ENCODE results near the gene RUNX2.

RUNX2 gene

GRCh38 chr6:45686841-45687569 lies 358.9 kb downstream of the RUNX2 start:
- ATAC-seq: no peak
- TF ChIP-seq TSHZ2 (CRISPR knock-in tag; IDR thresholded peaks at IDR 0.05): no peak
- no peak for TF ChIP-seq SNAI2 (CRISPR knock-in tag; IDR thresholded peaks at IDR 0.05)
- no peak for TF ChIP-seq ZNF70 (CRISPR knock-in tag; IDR thresholded peaks at IDR 0.05)
- TF ChIP-seq CREB5 (CRISPR knock-in tag; IDR thresholded peaks at IDR 0.05; ENCODE audit: low read depth): no peak
- TF ChIP-seq OSR1 (CRISPR knock-in tag; IDR thresholded peaks at IDR 0.05): no peak
- TF ChIP-seq PPARA (CRISPR knock-in tag; IDR thresholded peaks at IDR 0.05; ENCODE audit: borderline replicate concordance): no peak
- TF ChIP-seq BACH2 (CRISPR knock-in tag; IDR thresholded peaks at IDR 0.05; ENCODE audit: borderline replicate concordance): no peak
- no peak for TF ChIP-seq ZC3H10 (CRISPR knock-in tag; IDR thresholded peaks at IDR 0.05)
- no peak for TF ChIP-seq ESRRG (CRISPR knock-in tag; IDR thresholded peaks at IDR 0.05)
- TF ChIP-seq GLIS3 (CRISPR knock-in tag; IDR thresholded peaks at IDR 0.05): no peak
- no peak for TF ChIP-seq CSDC2 (CRISPR knock-in tag; IDR thresholded peaks at IDR 0.05)
- TF ChIP-seq ARNTL (CRISPR knock-in tag; IDR thresholded peaks at IDR 0.05; ENCODE audit: borderline replicate concordance, low read depth): no peak
- TF ChIP-seq CSRNP3 (CRISPR knock-in tag; IDR thresholded peaks at IDR 0.05): no peak
- no peak for TF ChIP-seq ZFP3 (CRISPR knock-in tag; IDR thresholded peaks at IDR 0.05)
- no peak for TF ChIP-seq TOX (CRISPR knock-in tag; IDR thresholded peaks at IDR 0.05; ENCODE audit: borderline replicate concordance)
- no peak for TF ChIP-seq POU6F1 (CRISPR knock-in tag; IDR thresholded peaks at IDR 0.05; ENCODE audit: borderline replicate concordance, low read depth)
- TF ChIP-seq ZNF8 (CRISPR knock-in tag; IDR thresholded peaks at IDR 0.05): no peak
- TF ChIP-seq ISL1 (CRISPR knock-in tag; IDR thresholded peaks at IDR 0.05): no peak

- no peak for TF ChIP-seq TCF4 (CRISPR knock-in tag; IDR thresholded peaks at IDR 0.05; ENCODE audit: borderline replicate concordance)
- TF ChIP-seq CSDC2 (CRISPR knock-in tag; IDR thresholded peaks at IDR 0.05): no peak
- TF ChIP-seq GLIS3 (CRISPR knock-in tag; IDR thresholded peaks at IDR 0.05): no peak
- no peak for TF ChIP-seq ZC3H10 (CRISPR knock-in tag; IDR thresholded peaks at IDR 0.05)
- TF ChIP-seq ZNF70 (CRISPR knock-in tag; IDR thresholded peaks at IDR 0.05): no peak
- no peak for TF ChIP-seq TSHZ2 (CRISPR knock-in tag; IDR thresholded peaks at IDR 0.05)
- no peak for TF ChIP-seq ZFP3 (CRISPR knock-in tag; IDR thresholded peaks at IDR 0.05)
- TF ChIP-seq ZNF565 (CRISPR knock-in tag; conservative IDR thresholded peaks at IDR 0.05; ENCODE audit: low read depth): no peak
- TF ChIP-seq SNAI2 (CRISPR knock-in tag; IDR thresholded peaks at IDR 0.05): no peak
- TF ChIP-seq ZFP30 (CRISPR knock-in tag; IDR thresholded peaks at IDR 0.05): no peak
- TF ChIP-seq ISL1 (CRISPR knock-in tag; IDR thresholded peaks at IDR 0.05): no peak
- TF ChIP-seq PPARA (CRISPR knock-in tag; IDR thresholded peaks at IDR 0.05; ENCODE audit: borderline replicate concordance): no peak
- no peak for TF ChIP-seq ESRRG (CRISPR knock-in tag; IDR thresholded peaks at IDR 0.05)
- no peak for TF ChIP-seq PATZ1 (CRISPR knock-in tag; IDR thresholded peaks at IDR 0.05; ENCODE audit: borderline replicate concordance)
- TF ChIP-seq TOX (CRISPR knock-in tag; IDR thresholded peaks at IDR 0.05; ENCODE audit: borderline replicate concordance): no peak
- no peak for TF ChIP-seq ARNTL (CRISPR knock-in tag; IDR thresholded peaks at IDR 0.05; ENCODE audit: borderline replicate concordance, low read depth)
- TF ChIP-seq RARB (CRISPR knock-in tag; IDR thresholded peaks at IDR 0.05): no peak
- TF ChIP-seq OSR1 (CRISPR knock-in tag; IDR thresholded peaks at IDR 0.05): no peak
- TF ChIP-seq CSRNP3 (CRISPR knock-in tag; IDR thresholded peaks at IDR 0.05): no peak
- ATAC-seq: no peak
Measured at GRCh38 chr6:45687570-45687969, 359.4 kb downstream of the RUNX2 start.
